Measurements from ENCODE around the gene ABLIM1.

GRCh38 chr10:114453576-114453975 is 204.5 kb downstream of the ABLIM1 start:
- TF ChIP-seq CTCF (IDR thresholded peaks at IDR 0.05; ENCODE audit: poor library complexity, severe bottlenecking) = no peak
- no peak for TF ChIP-seq POLR2AphosphoS5 (IDR thresholded peaks at IDR 0.05)
